ENCODE results near the gene DMPK.
A peak's percentile ranks its signal among the peaks of the same experiment; 100 is the strongest.

Gene DMPK, protein sequence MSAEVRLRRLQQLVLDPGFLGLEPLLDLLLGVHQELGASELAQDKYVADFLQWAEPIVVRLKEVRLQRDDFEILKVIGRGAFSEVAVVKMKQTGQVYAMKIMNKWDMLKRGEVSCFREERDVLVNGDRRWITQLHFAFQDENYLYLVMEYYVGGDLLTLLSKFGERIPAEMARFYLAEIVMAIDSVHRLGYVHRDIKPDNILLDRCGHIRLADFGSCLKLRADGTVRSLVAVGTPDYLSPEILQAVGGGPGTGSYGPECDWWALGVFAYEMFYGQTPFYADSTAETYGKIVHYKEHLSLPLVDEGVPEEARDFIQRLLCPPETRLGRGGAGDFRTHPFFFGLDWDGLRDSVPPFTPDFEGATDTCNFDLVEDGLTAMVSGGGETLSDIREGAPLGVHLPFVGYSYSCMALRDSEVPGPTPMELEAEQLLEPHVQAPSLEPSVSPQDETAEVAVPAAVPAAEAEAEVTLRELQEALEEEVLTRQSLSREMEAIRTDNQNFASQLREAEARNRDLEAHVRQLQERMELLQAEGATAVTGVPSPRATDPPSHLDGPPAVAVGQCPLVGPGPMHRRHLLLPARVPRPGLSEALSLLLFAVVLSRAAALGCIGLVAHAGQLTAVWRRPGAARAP

DNA sequence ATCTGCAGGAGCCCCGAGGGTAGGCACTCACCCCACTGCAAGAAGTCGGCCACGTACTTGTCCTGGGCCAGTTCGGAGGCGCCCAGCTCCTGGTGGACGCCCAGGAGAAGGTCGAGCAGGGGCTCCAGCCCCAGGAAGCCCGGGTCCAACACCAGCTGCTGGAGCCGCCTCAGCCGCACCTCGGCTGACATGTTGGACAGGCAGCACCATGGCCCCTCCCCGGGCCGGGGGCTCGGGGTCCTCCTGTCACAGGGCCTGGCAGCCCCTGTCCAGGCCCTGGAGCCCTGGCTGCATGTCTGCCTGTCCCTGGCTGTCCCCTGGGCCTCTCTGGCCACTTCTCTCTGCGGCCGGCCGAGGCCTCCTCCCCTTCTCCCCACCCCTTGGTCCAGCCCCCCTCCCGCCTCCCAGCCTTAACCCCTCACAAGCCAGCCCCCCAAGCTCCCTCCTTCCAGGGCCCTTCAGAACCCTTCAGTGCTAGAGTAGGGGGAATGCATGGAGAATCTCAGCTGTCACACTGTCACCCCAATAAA, at the start of gene DMPK:
Gene DMPK, minus strand, starts transcription at position 329 of the 530 bp plus-strand sequence. Its CDS starts 138 bp downstream, at position 191.
- no peak for DNase-seq

DNA sequence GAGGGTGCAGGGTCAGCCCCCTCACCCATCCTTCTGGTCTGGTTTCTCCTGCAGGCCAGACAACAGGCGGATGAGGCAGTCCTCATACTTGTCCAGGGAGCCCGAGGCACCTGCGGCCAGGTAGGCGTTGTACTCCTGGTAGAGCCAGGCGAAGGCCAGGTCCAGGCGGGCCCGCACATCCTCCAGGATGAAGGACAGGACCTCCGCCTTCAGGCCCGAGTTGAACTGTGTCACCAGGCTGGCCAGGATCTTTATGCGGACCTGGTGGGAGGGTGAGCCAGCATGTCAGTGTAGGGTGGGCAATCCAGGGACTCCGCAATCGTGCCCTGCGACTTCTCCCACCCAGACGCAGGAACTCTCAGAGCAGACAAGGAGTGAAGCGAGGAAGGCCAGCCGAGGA, 46.7 kb upstream of the DMPK start:
- no peak for DNase-seq

DNA sequence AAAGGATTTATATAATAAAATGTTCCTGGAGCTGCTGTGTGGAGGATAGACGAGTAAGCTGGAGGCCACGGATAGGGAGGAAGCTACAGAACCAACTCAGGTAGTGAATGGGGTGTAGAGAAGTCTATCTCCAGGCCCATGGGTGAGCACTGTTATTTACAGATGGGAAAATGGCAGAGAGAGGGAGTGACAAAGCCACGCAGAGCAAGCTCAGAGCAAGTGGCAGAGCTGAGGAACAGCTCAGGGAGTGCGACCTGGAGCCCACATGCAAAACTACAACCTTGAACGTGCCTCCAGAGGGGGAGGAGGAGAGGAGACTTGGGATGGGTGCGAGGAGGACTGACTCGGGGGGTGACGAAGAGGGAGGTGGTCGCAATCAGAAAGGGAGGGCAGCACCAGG, 46.2 kb upstream of the DMPK start:
- DNase-seq: no peak

DNA sequence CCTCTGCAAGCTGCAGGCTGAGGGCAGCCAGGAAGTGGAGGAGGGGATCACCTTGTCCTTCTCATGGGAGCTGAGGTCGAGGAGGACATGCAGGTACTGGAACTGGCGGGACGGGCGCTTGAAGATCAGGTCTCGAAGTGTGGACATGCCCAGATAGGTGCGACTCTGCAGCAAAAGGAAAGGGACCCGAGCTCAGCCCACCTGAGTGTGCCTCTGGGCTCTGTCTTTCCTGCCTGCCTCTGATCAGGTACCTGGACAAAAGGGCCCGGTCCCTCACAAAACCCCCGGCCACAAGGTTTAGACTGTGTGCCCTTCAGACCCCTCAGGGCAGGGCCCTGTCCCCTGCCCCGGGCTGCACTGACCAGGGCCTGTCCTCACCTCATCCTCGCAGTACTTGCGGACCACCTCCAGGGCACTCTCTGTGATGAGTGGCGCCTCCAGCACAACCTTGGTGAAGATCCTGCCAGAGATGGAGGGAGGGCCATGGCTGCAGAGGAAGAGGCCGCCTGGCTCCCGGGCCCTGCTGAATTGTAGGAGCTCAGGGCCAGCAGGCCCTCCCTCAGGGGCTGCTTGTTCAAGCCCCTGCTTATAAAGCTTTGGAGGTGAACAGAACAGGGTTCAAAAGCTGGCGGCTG, 45.3 kb upstream of the DMPK start:
- no peak for DNase-seq

DNA sequence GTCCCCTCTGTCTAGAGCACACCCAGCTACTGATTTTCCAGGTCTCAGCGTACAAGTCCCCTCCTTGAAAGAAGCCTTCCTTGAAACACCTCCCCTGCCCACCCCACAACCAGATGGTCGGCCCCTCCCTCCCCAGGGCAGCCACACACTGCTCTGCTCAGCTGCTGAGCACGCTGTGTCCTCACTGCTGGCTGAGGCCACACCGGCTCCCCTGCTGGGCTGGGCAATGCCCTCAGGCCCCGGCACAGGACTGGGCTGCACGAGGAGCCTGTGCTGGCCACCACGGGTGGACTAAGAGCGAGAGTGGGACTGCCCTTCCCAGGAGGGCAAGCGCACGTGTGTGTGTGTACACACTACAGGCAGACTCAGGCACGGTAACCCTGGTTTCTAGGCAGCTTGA, 44.6 kb upstream of the DMPK start:
- no peak for DNase-seq

DNA sequence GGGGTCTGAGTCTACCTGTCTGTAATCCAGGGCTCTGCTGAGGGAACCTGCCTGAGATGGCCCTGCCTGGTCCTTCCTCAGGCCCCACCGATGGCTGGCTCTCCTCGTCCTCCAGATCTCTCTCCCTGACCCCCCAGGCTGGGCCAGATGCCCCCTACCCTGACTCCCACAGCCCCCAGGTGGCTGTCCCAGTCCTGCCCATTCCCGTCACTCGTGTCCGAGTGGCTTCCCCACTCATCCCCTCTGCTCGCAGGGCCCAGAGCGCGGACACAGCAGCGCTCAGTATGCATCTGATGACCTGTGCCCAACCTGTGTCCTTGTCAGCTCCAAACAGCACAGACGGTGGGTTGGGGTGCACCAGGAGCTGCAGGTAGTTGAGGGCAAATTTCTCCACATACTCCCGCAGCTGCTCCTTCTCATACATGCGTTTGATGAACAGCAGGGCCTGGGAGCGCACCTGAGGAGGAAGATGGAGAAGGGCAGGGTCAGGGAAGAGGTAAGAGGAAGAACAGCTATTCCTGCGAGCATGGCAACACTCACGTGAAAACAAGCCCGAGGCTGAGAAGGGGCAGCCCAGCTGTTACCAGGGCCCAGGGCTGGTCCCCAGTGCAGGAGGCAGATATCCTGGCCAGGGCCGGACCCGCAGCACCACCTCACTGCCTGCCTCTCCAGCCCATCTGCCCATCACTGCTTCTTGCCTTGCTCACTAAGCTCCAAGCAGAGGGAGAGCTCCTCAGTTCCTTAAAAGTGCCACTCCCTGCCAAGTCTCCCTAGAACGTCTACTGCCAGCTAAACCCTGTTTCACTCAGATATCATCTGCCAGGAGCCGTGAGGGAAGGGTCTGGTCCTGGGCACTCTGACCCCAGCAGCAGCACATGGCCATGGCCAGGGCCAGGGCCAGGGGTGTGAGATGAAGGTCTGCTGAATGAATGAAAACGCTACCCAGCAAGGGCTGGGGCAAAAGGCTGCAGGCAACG, 43.9 kb upstream of the DMPK start:
- no peak for DNase-seq

DNA sequence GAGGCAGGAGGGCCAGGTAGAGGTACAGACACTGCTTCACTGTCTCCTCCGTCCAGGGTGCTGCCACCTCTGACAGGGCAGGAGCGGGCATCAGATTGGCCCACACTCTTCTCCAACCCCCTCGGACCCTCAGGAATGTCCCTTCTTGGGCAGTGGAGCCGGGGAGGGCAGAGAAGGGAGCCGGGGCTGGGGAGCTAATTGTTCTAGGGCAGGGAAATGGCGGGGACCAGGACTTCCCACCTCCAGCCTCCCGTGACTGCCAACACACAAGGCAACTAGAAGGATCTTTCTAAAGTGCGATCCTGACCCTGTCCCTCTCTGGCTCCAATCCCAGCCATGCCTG, 42.9 kb upstream of the DMPK start:
- DNase-seq: no peak

DNA sequence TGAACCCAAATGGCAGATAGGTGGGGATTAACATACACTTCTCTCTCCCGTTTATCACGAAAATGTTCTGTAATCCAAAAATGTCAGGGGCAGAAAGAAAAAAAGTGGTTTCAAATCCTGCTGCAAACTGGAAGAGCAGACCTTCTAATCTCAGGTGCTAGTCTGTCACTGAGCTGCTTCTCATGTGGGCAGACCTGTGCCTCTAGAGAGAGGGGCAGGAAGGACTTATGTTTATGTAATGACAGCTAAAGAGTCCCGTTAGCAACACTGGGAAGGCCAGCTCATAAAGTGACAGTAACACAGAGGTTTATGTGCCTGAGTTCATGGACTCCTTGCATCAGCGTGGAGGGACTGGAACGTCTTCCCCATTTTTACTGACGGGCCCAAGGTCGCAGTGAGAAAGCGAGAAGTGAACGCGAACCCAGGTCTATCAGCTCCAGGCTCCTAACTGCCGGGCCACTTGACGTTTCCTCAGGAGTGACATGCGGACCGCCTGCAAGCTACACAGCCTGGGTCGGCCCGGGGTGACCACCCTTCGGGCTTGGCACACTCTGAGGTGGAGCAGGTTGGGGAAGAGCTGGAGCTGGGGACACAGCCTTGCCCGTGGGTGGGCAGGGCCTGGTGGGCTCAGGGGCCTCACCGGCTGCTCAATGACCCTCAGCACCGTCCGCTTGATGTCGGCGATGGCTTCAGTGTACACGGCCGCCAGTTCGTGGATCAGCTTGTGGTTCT, 42.4 kb upstream of the DMPK start:
- no peak for DNase-seq

DNA sequence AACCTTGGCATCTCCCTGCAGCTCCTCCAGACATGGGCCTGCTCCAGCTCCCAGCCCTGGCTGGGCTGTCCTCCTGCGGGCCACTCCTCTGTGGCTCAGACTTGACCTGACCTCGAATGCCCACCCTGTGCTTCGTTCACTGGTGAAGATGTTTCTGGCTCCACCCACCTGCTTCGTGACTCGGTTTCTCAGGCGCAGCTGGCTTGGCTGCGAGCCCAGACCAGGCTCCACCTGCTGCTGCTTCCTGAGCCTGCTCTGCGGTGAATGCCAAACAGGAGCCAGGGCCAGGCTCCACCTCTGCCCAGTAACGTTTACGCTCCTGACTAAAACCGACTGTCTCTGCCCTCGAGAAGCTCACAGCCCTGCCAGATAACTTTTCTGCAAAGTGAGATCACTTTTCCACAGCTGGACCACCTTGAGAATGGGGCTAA, 41.8 kb upstream of the DMPK start:
- DNase-seq: no peak

DNA sequence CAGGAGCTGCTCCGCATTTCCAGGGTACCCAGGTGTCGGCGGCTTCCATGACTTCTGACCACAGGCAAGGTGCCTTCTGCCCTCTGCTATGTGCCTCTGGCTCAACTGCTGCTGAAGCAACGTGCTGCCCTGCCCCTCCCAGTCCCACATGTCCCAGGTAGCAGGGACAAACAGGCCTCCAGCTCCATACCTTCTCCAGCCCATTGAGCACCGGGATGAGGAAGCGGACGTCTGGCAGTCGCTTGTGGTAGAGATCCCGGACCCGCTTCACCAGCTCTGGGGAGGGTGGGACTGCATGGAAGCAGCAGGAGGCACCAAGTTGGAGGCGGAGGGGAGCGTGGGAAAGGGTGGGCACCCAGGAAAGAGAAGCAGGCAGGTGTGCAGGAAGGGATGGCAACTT, 40.9 kb upstream of the DMPK start:
- no peak for DNase-seq

DNA sequence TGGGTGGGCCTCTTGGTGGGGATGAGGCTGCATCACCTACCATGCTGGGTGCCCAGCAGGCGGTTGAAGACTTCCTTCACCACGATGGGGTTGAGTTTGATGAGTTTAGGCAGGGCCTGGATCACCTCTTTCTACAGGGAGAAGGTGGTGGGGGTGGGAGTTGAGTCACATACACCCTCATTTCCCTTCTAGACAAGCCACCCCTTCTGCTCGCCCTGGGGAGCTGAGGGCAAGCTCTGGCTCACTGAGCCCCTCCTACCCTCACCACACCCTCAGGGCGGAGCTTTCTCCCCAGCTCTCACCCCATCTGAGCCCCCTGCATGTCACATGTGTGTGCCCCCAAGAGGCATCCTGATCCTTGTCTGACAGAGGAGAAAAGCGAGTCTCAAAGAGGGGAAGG, 40.4 kb upstream of the DMPK start:
- no peak for DNase-seq

DNA sequence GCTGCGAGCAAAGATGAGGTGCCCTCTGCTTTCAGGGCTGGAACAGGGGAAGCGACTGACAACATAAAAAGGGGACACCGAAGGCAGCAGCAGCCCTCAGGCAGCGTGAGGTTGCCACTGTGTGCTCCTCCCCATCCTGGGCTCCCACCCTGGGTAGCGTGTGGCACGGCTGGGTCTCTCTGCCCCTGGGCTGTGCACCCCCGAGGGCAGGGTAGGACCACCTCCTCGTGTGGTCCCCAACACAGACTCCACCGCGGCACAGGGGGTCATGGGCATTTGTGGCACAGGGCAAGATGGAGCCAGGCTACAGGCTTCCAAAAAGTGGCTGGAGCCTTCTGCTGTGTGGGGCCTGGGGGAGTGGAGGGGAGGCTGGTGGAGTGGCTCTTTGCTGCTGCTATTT, 39.3 kb upstream of the DMPK start:
- DNase-seq: no peak

DNA sequence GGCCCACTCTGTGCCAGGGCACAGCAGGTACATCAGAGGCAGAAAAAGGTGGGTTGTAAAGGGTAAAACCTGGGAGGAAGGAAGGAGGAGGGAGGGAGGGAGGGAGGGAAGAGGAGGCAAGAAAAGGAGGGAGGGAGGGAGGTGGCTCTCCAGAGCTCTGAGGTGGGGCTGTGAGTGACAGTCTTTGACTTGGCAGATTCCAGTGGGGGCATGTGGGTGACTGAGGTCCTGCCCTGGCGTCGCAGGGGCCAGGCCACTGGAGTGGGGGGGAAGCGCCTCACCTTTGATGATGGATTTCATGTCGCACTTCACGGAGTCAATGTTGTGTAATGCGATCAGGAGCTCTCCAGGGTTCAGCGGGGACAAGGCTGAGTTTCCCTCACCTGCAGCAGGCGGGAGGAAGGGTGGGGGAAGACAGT, 38.8 kb upstream of the DMPK start:
- no peak for DNase-seq

DNA sequence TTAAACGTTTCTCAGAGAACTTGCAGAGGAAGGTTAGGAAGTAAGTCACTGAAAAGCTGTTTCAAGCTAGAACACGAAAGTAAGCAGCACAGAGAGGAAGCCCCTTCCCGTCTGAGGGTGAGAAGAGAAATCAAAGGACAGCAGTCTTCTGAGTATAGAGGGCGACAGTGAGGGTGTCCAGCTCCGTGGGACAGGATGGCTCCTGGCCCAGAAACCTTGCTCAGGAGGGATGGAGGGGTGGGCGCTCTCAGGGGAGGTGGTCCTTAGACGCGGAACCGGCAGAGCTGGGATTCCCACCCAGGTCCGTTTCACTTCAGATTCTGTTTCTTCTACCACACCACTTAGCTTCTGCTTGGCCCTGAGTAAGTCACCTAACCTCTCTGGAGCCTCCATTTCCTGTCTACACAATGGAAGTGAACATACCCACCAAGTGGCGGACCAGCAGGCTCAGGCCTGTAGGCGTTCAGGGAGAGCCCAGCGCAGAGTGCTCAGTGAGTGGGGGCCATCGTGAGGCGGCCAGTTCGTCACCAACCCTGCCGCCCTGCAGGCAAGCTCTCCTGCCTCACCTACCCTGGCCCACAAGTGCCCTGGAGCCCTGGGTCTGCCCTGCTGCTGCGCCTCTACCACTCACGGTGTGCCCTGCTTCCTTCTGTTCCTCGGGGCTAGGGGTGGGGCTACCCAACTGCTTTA, 38.3 kb upstream of the DMPK start:
- no peak for DNase-seq

DNA sequence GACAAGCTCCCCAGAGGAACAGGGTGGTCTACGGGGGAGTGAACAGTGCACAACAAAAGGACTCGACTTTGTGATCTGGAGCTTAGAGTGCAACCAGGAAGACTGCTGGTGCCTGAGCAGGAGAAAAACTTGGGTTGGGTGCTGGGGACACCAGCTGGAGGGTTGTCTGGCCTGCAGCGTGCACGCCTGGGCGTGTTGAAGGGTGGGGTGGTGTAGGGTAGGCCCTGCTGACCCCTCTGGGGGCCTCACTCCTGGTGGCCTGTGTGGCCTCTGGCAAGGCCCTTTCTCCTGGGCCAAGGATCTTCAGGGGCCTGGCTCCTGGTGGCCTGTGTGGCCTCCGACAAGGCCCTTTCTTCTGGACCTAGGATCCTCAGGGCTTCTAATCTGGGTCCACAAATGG, 37.5 kb upstream of the DMPK start:
- DNase-seq: no peak

DNA sequence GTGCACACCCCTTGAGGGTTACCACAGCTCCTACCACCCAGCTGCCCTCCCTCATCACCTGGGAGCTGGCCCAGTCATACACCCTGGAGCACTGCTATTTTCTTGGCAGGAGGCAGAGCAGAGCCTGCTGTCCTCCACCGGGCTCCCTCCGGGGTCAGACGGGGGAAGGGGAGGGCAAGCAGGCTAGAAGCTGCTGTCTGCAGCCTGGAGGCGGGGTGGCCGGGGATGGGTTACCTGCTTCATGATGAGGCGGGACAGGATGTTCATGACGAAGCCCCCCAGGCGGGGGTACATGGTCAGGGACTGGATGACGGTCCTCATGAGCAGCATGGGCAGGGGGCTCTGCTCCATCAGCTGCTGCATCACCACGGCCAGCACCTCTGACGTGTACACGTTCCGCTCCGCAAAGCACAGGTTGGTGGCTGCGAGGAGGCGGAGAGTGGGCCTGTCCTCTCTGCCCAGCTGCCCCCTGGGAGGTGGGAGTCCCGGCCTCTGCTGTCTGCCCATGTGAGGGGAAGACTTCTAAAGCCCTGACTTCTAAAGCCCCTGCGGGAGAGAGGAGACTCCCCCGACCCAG, 35.5 kb upstream of the DMPK start:
- no peak for DNase-seq

DNA sequence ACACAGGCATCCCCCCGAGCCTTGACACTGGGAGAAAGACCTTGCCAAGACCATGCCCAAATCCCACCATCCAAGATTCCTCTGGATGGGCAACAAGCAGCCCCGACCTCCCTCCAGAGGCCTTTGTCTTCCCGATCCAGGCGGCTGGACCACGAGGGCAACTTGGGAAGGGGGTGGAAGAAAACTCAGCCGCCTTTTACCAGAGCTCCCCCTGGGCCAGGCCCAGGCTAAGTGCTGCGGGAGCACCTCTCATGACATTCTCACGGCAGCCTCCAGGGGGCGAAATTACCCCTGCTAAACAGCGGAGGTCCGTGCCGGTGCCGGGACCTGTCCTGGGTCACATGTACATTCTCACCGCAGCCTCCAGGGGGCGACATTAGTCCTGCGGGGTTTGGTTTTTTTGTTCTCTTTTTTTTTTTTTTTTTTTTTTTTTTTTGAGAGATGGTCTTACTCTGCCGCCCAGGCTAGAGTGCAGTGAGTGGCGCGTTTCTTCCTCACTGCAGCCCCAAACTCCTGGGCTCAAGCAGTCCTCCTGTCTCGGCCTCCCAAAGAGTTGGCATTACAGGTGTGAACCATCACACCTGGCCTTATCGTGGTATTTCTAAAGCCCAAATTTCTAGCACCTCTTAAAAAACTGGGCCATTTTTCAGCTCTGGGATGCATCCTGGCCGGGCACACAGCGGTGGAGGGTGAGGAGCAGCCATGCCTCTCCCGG, 34.9 kb upstream of the DMPK start:
- peak; percentile 89 for DNase-seq

DNA sequence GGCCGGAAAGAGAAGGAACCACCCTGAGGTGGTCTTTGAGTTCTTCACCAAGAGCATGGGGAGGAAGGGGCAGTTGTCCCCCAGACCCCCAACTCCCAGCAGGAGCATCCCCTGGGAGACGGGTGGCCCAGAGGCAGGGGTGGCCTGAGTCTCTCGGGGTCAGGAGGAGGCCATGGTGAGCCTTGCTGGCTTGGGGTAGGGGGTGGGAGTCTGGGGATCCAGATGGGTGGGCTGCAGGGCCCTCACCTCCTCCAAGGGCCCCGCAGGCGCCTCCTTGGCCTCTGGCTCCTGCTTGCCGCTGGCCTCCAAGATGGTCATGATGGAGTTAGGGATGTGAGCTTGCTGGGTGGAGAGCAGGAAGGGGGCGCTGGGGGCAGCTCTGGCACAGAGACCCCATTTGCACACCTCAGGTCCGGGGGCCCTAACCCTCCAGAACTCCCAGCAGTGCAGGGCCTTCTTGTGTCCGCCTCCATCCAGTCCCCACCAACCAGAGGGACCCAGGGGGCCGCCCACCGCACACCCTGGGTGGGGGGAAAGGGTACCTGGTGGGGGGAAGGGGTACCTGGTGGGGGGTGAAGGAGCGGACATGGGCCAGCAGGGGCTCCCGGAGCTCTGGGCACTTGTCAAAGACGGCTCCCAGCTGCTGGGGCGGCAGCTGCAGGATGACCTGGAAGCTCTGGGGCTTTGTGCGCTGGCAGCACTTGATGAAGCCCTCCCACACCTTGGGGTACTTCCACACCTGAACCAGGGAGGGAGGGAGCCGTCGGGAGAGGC, 34.1 kb upstream of the DMPK start:
- no peak for DNase-seq

DNA sequence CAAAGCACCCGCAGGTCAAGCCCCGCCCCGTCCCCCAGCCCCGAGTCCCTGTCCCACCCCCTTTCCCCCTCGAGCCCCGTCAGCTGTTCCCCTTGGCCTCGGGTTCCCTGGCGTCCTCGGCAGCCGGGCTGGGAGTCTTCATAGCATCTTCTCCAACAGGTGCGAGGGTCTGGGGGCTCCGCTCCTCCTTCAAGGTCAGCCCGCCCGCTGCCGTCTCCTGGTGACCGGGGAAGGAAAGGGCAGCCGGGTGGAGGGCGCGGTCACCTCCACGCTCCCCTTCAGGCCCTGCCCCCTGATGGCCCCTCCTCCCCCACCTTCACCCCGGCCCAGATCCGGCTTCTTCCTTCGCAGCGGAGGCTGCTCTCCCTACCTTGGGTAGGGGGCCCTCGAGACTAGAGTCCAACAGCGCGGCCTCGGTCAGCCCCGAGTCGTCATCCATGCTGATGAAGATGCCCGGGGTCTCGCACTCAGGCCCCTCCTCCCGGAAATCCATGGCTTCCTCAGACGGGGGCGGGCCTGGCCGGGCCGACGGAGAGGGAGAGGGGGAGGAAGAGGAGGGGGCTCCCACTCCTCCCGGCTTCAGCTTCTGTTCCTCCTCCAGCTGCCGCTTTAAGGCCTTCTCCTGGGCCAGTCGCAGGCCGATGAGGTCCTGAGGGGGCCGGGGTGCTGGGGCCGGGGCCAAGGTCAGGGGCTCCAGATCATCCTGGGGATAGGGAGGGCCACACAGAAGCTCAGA, 33.4 kb upstream of the DMPK start:
- no peak for DNase-seq
